Kidney (tissue), 14 donors: ENCODE data around the gene PCDH1. TPM values are rescaled to one million over a fixed set of nuclear protein-coding genes. Genes with fewer than 3 reads are reported as not detected.

Experiments
- DNase-seq, 5 donors: peaks; one replicate each; pipeline ENCODE4 v3.0.0-alpha.2; 2013 to 2020
- FAIRE-seq: peaks from 2 replicates; lab custom pipeline; 2012; peaks lifted over from hg19 to GRCh38; lab: Jason Lieb, UNC
- H3K27ac ChIP-seq, 2 donors: one replicate each; pipeline ENCODE4 v1.7.0; 2013; ENCODE audit warnings: low read depth in 2 of 2, low read length in 2 of 2, inconsistent platforms in 1 of 2
- H3K27me3 ChIP-seq: one replicate; pipeline ENCODE4 v1.7.1; 2013; ENCODE audit warnings: low read length, inconsistent platforms; ENCODE audit not compliant: control insufficient read depth, insufficient read depth
- H3K36me3 ChIP-seq, 3 donors: one replicate each; pipeline versions ENCODE4 v1.7.0 to v1.7.1; 2013; ENCODE audit warnings: low read length in 3 of 3, control low read depth in 1 of 3, inconsistent platforms in 1 of 3; ENCODE audit not compliant: insufficient read depth in 3 of 3, control insufficient read depth in 2 of 3
- H3K4me1 ChIP-seq, 3 donors: one replicate each; pipeline versions ENCODE4 v1.7.0 to v1.7.1; 2013; ENCODE audit warnings: low read length in 3 of 3, inconsistent platforms in 1 of 3, low read depth in 1 of 3; ENCODE audit not compliant: control insufficient read depth in 2 of 3, insufficient read depth in 2 of 3
- H3K4me3 ChIP-seq, 3 donors: one replicate each; pipeline versions ENCODE4 v1.7.0 to v1.8.1; 2013; ENCODE audit warnings: low read length in 3 of 3, control low read depth in 1 of 3, inconsistent platforms in 1 of 3
- H3K9ac ChIP-seq, 3 donors: one replicate each; pipeline versions ENCODE4 v1.7.0 to v1.7.1; 2013; ENCODE audit warnings: low read length in 3 of 3, control low read depth in 1 of 3, inconsistent platforms in 1 of 3
- H3K9me3 ChIP-seq, 3 donors: one replicate each; pipeline versions ENCODE4 v1.7.0 to v1.7.1; 2013; ENCODE audit warnings: low read length in 3 of 3, control low read depth in 1 of 3, inconsistent platforms in 1 of 3; ENCODE audit not compliant: control insufficient read depth in 2 of 3, insufficient read depth in 1 of 3
- CTCF ChIP-seq: IDR thresholded peaks from 3 replicates; pipeline ENCODE4 v1.5.1; 2012; ENCODE audit warnings: mild to moderate bottlenecking, moderate library complexity, borderline replicate concordance; ENCODE audit not compliant: insufficient read depth; ENCODE audit errors: extremely low read depth
- intact Hi-C: fragments of 100-400 bp; cut with DNase I; formaldehyde crosslinking; loops from one replicate; pipeline ENCODE4 v1.11.1; 2022
- polyA plus RNA-seq: library from polyadenylated mRNA; stranded (reverse); fragments of 350-450 nt; fragmentation: Illumina TruSeq; extraction: RNeasy Lipid Tissue Mini Kit (QIAGEN cat#74804); gene quantifications from one replicate; pipeline ENCODE4 v1.2.3, GENCODE V29; 2014; ENCODE audit warnings: low read depth, low replicate concordance; ENCODE audit not compliant: insufficient read depth
- total RNA-seq: library from RNA; stranded (reverse); fragmentation: NEBNext Ultra II Directional; extraction: Animal tissue kit (Norgen Biotek cat#: 25700); gene quantifications from one replicate; pipeline ENCODE4 v1.2.1, GENCODE V29; 2021
- donor health status: control.
- donor health status: control.
- donor health status: control.
- donor health status: control.
- donor health status: control.
- donor health status: DM: yes; HTN: yes; CAD: no.
- donor health status: Normal renal cell carcinoma (clear cell type).

Gene PCDH1
- total and polyA plus RNA-seq, 2 donors from 2014 or later, result 37.3 to 147 TPM

- FAIRE-seq (no peak), DNase-seq (peak in 1 of 5 donors; percentile 54)
- no peak for TF ChIP-seq CTCF
- Histone ChIP-seq H3K36me3 (peaks cover 0 to 4% (median 0%) of the 10 kb centered on the region in 3 donors), H3K9ac (no peak overlapping the region), H3K4me3 (no peak overlapping the region), H3K9me3 (no peaks in the 10 kb centered on the region), H3K27me3 (no peaks in the 10 kb centered on the region), H3K4me1 (peaks cover 0 to 11% (median 0%) of the 10 kb centered on the region in 3 donors), H3K27ac (peak overlapping the region; percentile 59 to 73)
- intact Hi-C loops, result no loop called here
Measured at GRCh38 chr5:141805874-141806595, 72.2 kb downstream of the PCDH1 start.

DNA sequence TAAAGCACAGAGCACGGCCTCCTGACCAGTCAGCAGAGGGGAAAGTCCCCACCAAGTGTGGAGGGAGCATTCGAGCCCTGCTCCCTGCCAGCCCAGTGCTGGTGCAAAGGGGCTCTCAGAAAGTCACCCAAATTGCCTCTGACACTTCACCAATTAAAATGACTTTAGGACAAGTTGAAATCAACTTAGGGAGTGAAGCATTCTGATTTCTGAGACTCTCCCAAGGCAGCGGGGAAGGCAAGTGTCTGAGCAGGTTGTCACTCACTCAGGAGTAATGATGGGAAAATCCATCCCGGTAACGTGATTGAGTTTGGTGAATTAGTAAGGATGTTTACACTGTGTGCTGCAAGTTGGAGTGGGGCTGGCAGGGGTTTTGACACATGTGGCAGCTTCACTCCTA lies 73.7 kb downstream of the PCDH1 start:
- TF ChIP-seq CTCF, result no peak
- FAIRE-seq, result no peak
- no peaks in the 10 kb centered on the region for H3K9me3 ChIP-seq

More for the DNA sequence above, 73.7 kb downstream of the PCDH1 start:
- H3K4me1 ChIP-seq, result peaks cover 0 to 11% (median 0%) of the 10 kb centered on the region in 3 donors
- H3K27me3 ChIP-seq, result no peaks in the 10 kb centered on the region
- H3K36me3 ChIP-seq, result peaks cover 0 to 4% (median 0%) of the 10 kb centered on the region in 3 donors
- H3K4me3 ChIP-seq, result no peak overlapping the region
- no peak for DNase-seq
- H3K9ac ChIP-seq, result no peak overlapping the region
- no peak overlapping the region for H3K27ac ChIP-seq
- intact Hi-C loops, result no loop called here

Other genes starting within 250 kb of the PCDH1 start
- gene HDAC3, start 241.6 kb downstream of the PCDH1 start, total RNA-seq, result 44.7 TPM
- gene HDAC3, start 241.6 kb downstream of the PCDH1 start, polyA plus RNA-seq, result 47.5 TPM
- gene RELL2, start 241.4 kb downstream of the PCDH1 start, total RNA-seq, result 3.0 TPM
- 8.2 TPM for gene RELL2, start 241.4 kb downstream of the PCDH1 start, polyA plus RNA-seq
- 20.3 TPM for gene FCHSD1, start 227.0 kb downstream of the PCDH1 start, total RNA-seq
- gene FCHSD1, start 227.0 kb downstream of the PCDH1 start, polyA plus RNA-seq, result 6.4 TPM
- gene ARAP3, start 196.2 kb downstream of the PCDH1 start, total RNA-seq, result 19.8 TPM
- 7.2 TPM for gene ARAP3, start 196.2 kb downstream of the PCDH1 start, polyA plus RNA-seq
- gene DELE1, start 45.5 kb upstream of the PCDH1 start, total RNA-seq, result 82.3 TPM
- 67.7 TPM for gene DELE1, start 45.5 kb upstream of the PCDH1 start, polyA plus RNA-seq
- 14.1 TPM for gene PCDH12, start 79.8 kb upstream of the PCDH1 start, total RNA-seq
- gene PCDH12, start 79.8 kb upstream of the PCDH1 start, polyA plus RNA-seq, result 7.4 TPM
- 69.3 TPM for gene RNF14, start 90.7 kb upstream of the PCDH1 start, total RNA-seq
- 53.5 TPM for gene RNF14, start 90.7 kb upstream of the PCDH1 start, polyA plus RNA-seq
- gene GNPDA1, start 134.6 kb upstream of the PCDH1 start, total RNA-seq, result 30.1 TPM
- 76.6 TPM for gene GNPDA1, start 134.6 kb upstream of the PCDH1 start, polyA plus RNA-seq
- 107 TPM for gene NDFIP1, start 230.4 kb upstream of the PCDH1 start, total RNA-seq
- gene NDFIP1, start 230.4 kb upstream of the PCDH1 start, polyA plus RNA-seq, result 92.8 TPM